Tibial nerve (tissue), 4 donors: Measurements from ENCODE around the gene DOK3.

Experiments used
- EP300 ChIP-seq, 2 donors: sonication (generic); formaldehyde crosslinking; IDR thresholded peaks; one replicate each; pipeline ENCODE4 v1.6.1; 2017; ENCODE audit warnings: antibody characterized with exemption in 2 of 2, mild to moderate bottlenecking in 1 of 2
- POLR2A ChIP-seq, 2 donors: fragments of 450-650 bp; IDR thresholded peaks; one replicate each; pipeline ENCODE4 v1.6.1; 2017; ENCODE audit warnings: antibody characterized with exemption in 2 of 2, mild to moderate bottlenecking in 2 of 2, moderate library complexity in 2 of 2
- TF ChIP-seq, protein P1 (sequence below), 5 experiments: fragments of 200-600 bp in 3 of 5; fragments of 450-650 bp in 2 of 5; sonication (generic) in 3 of 5; IDR thresholded peaks; one replicate each; pipeline ENCODE4 v1.5.1; 2016 to 2019; ENCODE audit warnings: antibody characterized with exemption in 5 of 5, mild to moderate bottlenecking in 3 of 5, moderate library complexity in 2 of 5

DNA sequence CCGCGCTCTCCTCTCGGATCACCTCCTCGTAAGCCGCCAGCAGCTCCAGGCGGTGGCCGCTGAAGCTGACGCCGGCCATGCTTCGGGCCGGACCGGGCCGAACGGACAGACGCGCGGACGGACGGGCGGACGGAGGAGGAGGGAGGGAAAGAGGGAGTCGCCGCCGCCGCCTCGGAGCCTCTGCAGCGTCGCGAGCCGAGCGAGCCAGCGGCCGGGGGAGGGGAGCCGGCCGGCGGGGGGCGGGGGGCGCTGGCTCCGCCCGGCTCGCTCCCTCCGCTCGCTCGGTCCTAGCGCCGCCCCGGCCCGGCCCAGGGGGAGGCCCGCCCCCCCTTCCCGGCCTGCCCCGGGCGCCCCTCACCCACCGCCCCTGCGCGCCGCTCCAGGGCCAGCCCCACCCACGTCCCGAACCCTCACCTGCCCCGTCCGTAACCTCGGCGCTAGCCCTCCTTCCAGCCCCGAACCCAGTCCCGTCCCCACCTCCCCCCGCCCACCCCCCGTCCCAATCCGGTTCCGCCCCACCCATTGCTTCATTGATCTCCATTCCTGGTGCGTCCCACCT, 36.1 kb downstream of the DOK3 start, which contains the start of gene DBN1:
- TF ChIP-seq, protein P1, sequence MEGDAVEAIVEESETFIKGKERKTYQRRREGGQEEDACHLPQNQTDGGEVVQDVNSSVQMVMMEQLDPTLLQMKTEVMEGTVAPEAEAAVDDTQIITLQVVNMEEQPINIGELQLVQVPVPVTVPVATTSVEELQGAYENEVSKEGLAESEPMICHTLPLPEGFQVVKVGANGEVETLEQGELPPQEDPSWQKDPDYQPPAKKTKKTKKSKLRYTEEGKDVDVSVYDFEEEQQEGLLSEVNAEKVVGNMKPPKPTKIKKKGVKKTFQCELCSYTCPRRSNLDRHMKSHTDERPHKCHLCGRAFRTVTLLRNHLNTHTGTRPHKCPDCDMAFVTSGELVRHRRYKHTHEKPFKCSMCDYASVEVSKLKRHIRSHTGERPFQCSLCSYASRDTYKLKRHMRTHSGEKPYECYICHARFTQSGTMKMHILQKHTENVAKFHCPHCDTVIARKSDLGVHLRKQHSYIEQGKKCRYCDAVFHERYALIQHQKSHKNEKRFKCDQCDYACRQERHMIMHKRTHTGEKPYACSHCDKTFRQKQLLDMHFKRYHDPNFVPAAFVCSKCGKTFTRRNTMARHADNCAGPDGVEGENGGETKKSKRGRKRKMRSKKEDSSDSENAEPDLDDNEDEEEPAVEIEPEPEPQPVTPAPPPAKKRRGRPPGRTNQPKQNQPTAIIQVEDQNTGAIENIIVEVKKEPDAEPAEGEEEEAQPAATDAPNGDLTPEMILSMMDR (IDR thresholded peaks at IDR 0.05), result no peak
- no peak for TF ChIP-seq EP300 (IDR thresholded peaks at IDR 0.05)
- TF ChIP-seq POLR2A (IDR thresholded peaks at IDR 0.05), result no peak
